Activated CD4-positive, alpha-beta T cell treated with anti-CD3 and anti-CD28 coated beads for 24 hours (primary cell): ENCODE data around the gene TMEM178B.
"Not testable (repeated sequence)": the region's sequence is repeated elsewhere in the genome, so short reads cannot be mapped to it uniquely, and the experiment has no call there.

ENCODE experiments used
- DNase-seq, 2 donors: peaks; one replicate each; pipeline ENCODE4 v3.0.0-alpha.2; 2020; ENCODE audit warnings: low read depth in 2 of 2

TMEM178B gene

GRCh38 chr7:141312828-141313521 lies 239.1 kb downstream of the TMEM178B start:
- DNase-seq = no peak

- no peak for DNase-seq
Measured at GRCh38 chr7:141313896-141314295, 240.0 kb downstream of the TMEM178B start.

GRCh38 chr7:141317033-141317585 lies 243.2 kb downstream of the TMEM178B start:
- no peak for DNase-seq

GRCh38 chr7:141320287-141320686 lies 246.4 kb downstream of the TMEM178B start:
- DNase-seq = no peak

- DNase-seq = no peak
Measured at GRCh38 chr7:141322383-141322782, 248.5 kb downstream of the TMEM178B start.

- no peak for DNase-seq
Measured at GRCh38 chr7:141323826-141324225, 250.0 kb downstream of the TMEM178B start.

GRCh38 chr7:141324870-141325269 lies 251.0 kb downstream of the TMEM178B start:
- no peak for DNase-seq

- no peak for DNase-seq
Measured at GRCh38 chr7:141325275-141325674, 251.4 kb downstream of the TMEM178B start.

GRCh38 chr7:141328290-141328689 lies 254.4 kb downstream of the TMEM178B start:
- no peak for DNase-seq

- DNase-seq = not testable (repeated sequence)
Measured at GRCh38 chr7:141330285-141330684, 256.4 kb downstream of the TMEM178B start.

GRCh38 chr7:141333459-141333858 lies 259.6 kb downstream of the TMEM178B start:
- no peak for DNase-seq

- no peak for DNase-seq
Measured at GRCh38 chr7:141335164-141335563, 261.3 kb downstream of the TMEM178B start.

- DNase-seq = no peak
Measured at GRCh38 chr7:141339603-141340002, 265.7 kb downstream of the TMEM178B start.

- no peak for DNase-seq
Measured at GRCh38 chr7:141340991-141341390, 267.1 kb downstream of the TMEM178B start.

GRCh38 chr7:141342621-141343408 lies 269.0 kb downstream of the TMEM178B start:
- DNase-seq = no peak

- DNase-seq = no peak
Measured at GRCh38 chr7:141344153-141344935, 270.5 kb downstream of the TMEM178B start.

GRCh38 chr7:141348728-141349127 lies 274.9 kb downstream of the TMEM178B start:
- DNase-seq = no peak

- DNase-seq = no peak
Measured at GRCh38 chr7:141349338-141349737, 275.5 kb downstream of the TMEM178B start.

GRCh38 chr7:141349804-141350203 lies 275.9 kb downstream of the TMEM178B start:
- DNase-seq = no peak

GRCh38 chr7:141351175-141351574 lies 277.3 kb downstream of the TMEM178B start:
- no peak for DNase-seq

GRCh38 chr7:141352955-141353354 lies 279.1 kb downstream of the TMEM178B start:
- DNase-seq = no peak

GRCh38 chr7:141354251-141354650 lies 280.4 kb downstream of the TMEM178B start:
- DNase-seq = no peak
